Neural progenitor cell (in vitro differentiated cells): ENCODE results near the gene TSHZ3. TPM values are rescaled to one million over a fixed set of nuclear protein-coding genes. Genes with fewer than 3 reads are reported as not detected.

Experiments used
- DNase-seq: peaks from one replicate; pipeline ENCODE4 v3.0.0-alpha.2; 2016; ENCODE audit warnings: low spot score
- H2AFZ ChIP-seq: fragments of 200-600 bp; sonication (generic); replicated peaks from 2 replicates; pipeline ENCODE4 v1.6.1; 2016; ENCODE audit warnings: antibody characterized with exemption
- H3F3A ChIP-seq: fragments of 200-600 bp; sonication (generic); 2 replicates; pipeline ENCODE4 v1.6.1; 2016; ENCODE audit warnings: antibody characterized with exemption, low read depth
- H3K27ac ChIP-seq: fragments of 200-600 bp; sonication (generic); 2 replicates; pipeline ENCODE4 v1.5.1; 2016; ENCODE audit warnings: mild to moderate bottlenecking
- H3K27me3 ChIP-seq: fragments of 200-600 bp; sonication (generic); 2 replicates; pipeline ENCODE4 v1.6.1; 2016; ENCODE audit warnings: mild to moderate bottlenecking, moderate library complexity
- H3K36me3 ChIP-seq: fragments of 200-600 bp; sonication (generic); 2 replicates; pipeline ENCODE4 v1.5.1; 2016
- H3K4me1 ChIP-seq: fragments of 200-600 bp; sonication (generic); 2 replicates; pipeline ENCODE4 v1.6.1; 2016; ENCODE audit warnings: mixed run types
- H3K4me2 ChIP-seq: fragments of 200-600 bp; sonication (generic); 2 replicates; pipeline ENCODE4 v1.6.1; 2016
- H3K4me3 ChIP-seq: fragments of 200-600 bp; sonication (generic); 2 replicates; pipeline ENCODE4 v1.5.1; 2016
- H3K79me2 ChIP-seq: fragments of 200-600 bp; sonication (generic); 2 replicates; pipeline ENCODE4 v1.6.1; 2016; ENCODE audit warnings: low read depth
- H3K9ac ChIP-seq: fragments of 200-600 bp; sonication (generic); 2 replicates; pipeline ENCODE4 v1.6.1; 2016
- H3K9me3 ChIP-seq: fragments of 200-600 bp; sonication (generic); 2 replicates; pipeline ENCODE4 v1.5.1; 2016; ENCODE audit warnings: low read depth
- H4K20me1 ChIP-seq: fragments of 200-600 bp; sonication (generic); 2 replicates; pipeline ENCODE4 v1.6.1; 2016; ENCODE audit warnings: low read depth
- H3K27ac Mint-ChIP-seq: 3 replicates; pipeline ENCODE4 v1.8.0; 2021; ENCODE audit warnings: mixed read lengths
- H3K27me3 Mint-ChIP-seq: 2 replicates; pipeline ENCODE4 v1.8.0; 2022; ENCODE audit warnings: low read depth, mild to moderate bottlenecking, inconsistent platforms, moderate library complexity, mixed read lengths; ENCODE audit not compliant: insufficient read depth
- H3K36me3 Mint-ChIP-seq: 3 replicates; pipeline ENCODE4 v1.8.0; 2021; ENCODE audit warnings: mixed read lengths
- H3K4me1 Mint-ChIP-seq: 3 replicates; pipeline ENCODE4 v1.8.0; 2021; ENCODE audit warnings: mixed read lengths
- H3K4me3 Mint-ChIP-seq: 3 replicates; pipeline ENCODE4 v1.8.0; 2021; ENCODE audit warnings: mild to moderate bottlenecking, moderate library complexity, mixed read lengths
- H3K9me3 Mint-ChIP-seq: 3 replicates; pipeline ENCODE4 v1.8.0; 2020; ENCODE audit warnings: mixed read lengths
- EZH2 ChIP-seq: fragments of 200-600 bp; sonication (generic); IDR thresholded peaks from 2 replicates; pipeline ENCODE4 v1.6.1; 2017; ENCODE audit warnings: antibody characterized with exemption, mild to moderate bottlenecking, moderate library complexity
- EZH2phosphoT487 ChIP-seq: fragments of 200-600 bp; sonication (generic); IDR thresholded peaks from 2 replicates; pipeline ENCODE4 v1.6.1; 2017; ENCODE audit warnings: antibody characterized with exemption
- total RNA-seq: library from RNA; depleted of rRNA; stranded (reverse); fragments of >200 nt; gene quantifications from 2 replicates; pipeline ENCODE4 v1.2.3, GENCODE V29; 2015; ENCODE audit warnings: low replicate concordance
- TF ChIP-seq, protein P1 (sequence below): fragments of 200-600 bp; sonication (generic); IDR thresholded peaks from 2 replicates; pipeline ENCODE4 v1.5.1; 2017; ENCODE audit warnings: antibody characterized with exemption, mild to moderate bottlenecking

Gene TSHZ3
- total RNA-seq, 1 donor from 2014 or later, result 0.60 TPM

DNA sequence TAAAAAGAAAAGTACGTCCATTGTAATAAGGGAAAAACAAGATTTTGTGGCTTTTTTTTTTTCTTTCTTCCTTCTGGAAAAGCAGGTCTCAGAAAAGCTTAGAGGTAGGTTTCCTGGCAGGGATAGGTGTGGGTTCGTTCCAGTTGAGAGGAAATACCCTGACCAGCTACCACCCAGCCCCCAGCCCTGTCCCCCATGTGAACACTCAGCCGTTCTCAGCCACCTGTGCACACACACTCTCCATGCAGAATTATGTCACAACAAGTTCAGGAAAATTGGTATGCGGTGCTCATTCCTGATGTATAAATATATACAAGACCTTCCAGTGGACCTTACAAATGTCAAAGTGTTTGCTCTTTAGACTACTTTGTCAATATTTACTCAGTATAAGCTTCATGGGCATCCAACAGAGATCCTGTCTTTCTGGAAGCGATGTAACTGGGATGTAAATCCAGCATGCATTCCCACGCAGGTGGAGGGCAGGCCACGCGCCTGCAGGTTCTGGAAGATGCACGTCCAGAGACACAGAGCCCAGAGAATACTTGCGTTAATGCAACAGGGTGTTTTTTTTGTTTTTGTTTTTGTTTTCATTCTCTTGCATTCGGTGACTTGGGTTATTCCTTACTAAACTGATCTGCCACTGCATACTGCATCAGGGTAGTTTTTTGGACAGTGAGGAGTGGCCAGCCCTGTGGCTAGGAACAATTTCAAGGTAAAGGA, 68.8 kb downstream of the TSHZ3 start:
- H3K4me3 ChIP-seq, result no peak overlapping the region
- H3K4me2 ChIP-seq, result no peak overlapping the region
- no peaks in the 10 kb centered on the region for H3K79me2 ChIP-seq
- peaks cover 3% of the 10 kb centered on the region for H3K9me3 Mint-ChIP-seq
- no peak overlapping the region for H2AFZ ChIP-seq
- DNase-seq, result no peak
- no peaks in the 10 kb centered on the region for H3K9me3 ChIP-seq
- H3K4me1 Mint-ChIP-seq, result peaks cover 5% of the 10 kb centered on the region
- no peak overlapping the region for H3K9ac ChIP-seq
- H3K27ac Mint-ChIP-seq, result no peak overlapping the region
- TF ChIP-seq, protein P1, sequence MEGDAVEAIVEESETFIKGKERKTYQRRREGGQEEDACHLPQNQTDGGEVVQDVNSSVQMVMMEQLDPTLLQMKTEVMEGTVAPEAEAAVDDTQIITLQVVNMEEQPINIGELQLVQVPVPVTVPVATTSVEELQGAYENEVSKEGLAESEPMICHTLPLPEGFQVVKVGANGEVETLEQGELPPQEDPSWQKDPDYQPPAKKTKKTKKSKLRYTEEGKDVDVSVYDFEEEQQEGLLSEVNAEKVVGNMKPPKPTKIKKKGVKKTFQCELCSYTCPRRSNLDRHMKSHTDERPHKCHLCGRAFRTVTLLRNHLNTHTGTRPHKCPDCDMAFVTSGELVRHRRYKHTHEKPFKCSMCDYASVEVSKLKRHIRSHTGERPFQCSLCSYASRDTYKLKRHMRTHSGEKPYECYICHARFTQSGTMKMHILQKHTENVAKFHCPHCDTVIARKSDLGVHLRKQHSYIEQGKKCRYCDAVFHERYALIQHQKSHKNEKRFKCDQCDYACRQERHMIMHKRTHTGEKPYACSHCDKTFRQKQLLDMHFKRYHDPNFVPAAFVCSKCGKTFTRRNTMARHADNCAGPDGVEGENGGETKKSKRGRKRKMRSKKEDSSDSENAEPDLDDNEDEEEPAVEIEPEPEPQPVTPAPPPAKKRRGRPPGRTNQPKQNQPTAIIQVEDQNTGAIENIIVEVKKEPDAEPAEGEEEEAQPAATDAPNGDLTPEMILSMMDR, result no peak
- TF ChIP-seq EZH2, result no peak
- no peaks in the 10 kb centered on the region for H4K20me1 ChIP-seq
- H3K27me3 Mint-ChIP-seq, result peaks cover 3% of the 10 kb centered on the region
- no peaks in the 10 kb centered on the region for H3K27me3 ChIP-seq
- H3K27ac ChIP-seq, result no peak overlapping the region
- no peak overlapping the region for H3K4me3 Mint-ChIP-seq
- no peaks in the 10 kb centered on the region for H3F3A ChIP-seq
- H3K36me3 Mint-ChIP-seq, result peaks cover 7% of the 10 kb centered on the region
- H3K36me3 ChIP-seq, result no peaks in the 10 kb centered on the region
- H3K4me1 ChIP-seq, result no peaks in the 10 kb centered on the region

DNA sequence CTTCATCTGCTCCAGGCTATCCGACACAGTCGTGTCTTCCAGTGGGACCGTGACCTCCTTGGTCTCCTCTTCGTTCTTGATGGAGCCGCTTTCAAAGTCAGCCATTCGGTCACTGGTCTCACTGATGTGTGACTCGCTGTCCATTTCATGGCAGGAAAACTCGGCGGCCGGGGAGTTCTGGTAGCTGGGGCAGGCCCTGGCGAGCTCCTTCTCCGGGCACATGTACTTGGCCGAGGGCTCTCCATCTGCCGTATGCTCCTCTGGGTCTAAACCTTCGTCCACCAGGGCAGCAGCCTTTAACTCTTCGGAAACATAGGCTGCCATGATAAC, 69.8 kb downstream of the TSHZ3 start:
- no peak for DNase-seq
- no peak overlapping the region for H3K4me3 Mint-ChIP-seq
- TF ChIP-seq EZH2 (no peak), EZH2phosphoT487 (no peak)
- TF ChIP-seq, protein P1, result no peak
- H3K9me3 Mint-ChIP-seq, result peaks cover 3% of the 10 kb centered on the region
- Histone ChIP-seq H3K9ac (no peak overlapping the region), H3F3A (no peaks in the 10 kb centered on the region), H3K4me2 (no peak overlapping the region), H3K36me3 (no peaks in the 10 kb centered on the region), H3K4me3 (no peak overlapping the region), H4K20me1 (no peaks in the 10 kb centered on the region), H3K79me2 (no peaks in the 10 kb centered on the region), H3K27me3 (no peaks in the 10 kb centered on the region), H3K27ac (no peak overlapping the region), H2AFZ (no peak overlapping the region), H3K9me3 (no peaks in the 10 kb centered on the region), H3K4me1 (no peaks in the 10 kb centered on the region)
- peaks cover 5% of the 10 kb centered on the region for H3K27me3 Mint-ChIP-seq
- no peak overlapping the region for H3K27ac Mint-ChIP-seq
- peaks cover 7% of the 10 kb centered on the region for H3K36me3 Mint-ChIP-seq
- peaks cover 15% of the 10 kb centered on the region for H3K4me1 Mint-ChIP-seq

DNA sequence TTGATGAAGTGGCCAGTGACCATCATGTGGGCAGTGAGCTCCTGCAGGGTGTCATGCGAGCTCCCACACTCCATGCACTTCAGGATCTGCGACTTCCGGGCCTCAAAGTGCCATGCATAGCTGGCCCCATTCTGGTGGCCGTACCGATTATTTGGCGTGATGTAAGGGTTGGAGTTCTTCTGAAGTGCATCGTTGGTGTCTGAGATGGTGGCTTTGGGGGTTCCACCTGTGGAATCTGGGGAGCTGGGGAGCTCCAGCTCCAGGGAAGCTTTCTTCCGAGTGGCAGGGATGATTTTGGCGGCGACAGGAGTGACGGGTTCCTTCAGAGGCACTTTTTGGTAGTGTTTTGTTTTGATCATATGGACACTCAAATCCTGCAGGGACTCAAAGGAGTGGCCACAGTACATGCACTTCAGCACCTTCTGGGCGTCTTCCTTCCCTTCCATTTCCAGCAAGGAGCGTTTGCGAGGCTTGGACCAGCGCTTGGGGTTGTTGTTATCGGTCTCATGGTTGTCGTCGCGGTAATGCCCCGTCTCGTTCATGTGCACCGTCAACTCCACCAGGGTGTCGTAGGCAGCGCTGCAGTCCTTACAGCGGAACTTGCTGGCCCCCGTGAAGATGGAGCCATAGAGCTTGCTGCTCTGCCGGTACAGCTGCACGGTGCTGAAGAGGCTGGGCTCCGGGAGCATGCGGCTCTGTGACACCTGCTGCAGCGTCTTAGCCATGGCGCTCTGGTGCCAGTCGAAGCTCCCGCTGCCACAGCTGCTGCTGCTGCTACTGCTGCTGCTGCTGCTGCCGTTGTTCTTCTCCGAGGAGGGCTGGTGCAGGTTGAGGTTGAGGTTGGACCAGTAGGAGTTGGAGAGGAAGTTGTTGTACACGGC, 70.4 kb downstream of the TSHZ3 start:
- H3K36me3 ChIP-seq, result no peaks in the 10 kb centered on the region
- H3K27ac ChIP-seq, result no peak overlapping the region
- no peaks in the 10 kb centered on the region for H3K4me1 ChIP-seq
- Mint-ChIP-seq H3K4me1 (peaks cover 19% of the 10 kb centered on the region), H3K36me3 (peaks cover 7% of the 10 kb centered on the region), H3K27me3 (peaks cover 5% of the 10 kb centered on the region), H3K27ac (no peak overlapping the region), H3K4me3 (no peak overlapping the region), H3K9me3 (peaks cover 3% of the 10 kb centered on the region)
- no peaks in the 10 kb centered on the region for H3K9me3 ChIP-seq
- no peak overlapping the region for H2AFZ ChIP-seq
- H3K4me3 ChIP-seq, result no peak overlapping the region
- TF ChIP-seq EZH2phosphoT487 (no peak), EZH2 (no peak)
- TF ChIP-seq, protein P1, result no peak
- no peak overlapping the region for H3K9ac ChIP-seq
- DNase-seq, result no peak
- H3K27me3 ChIP-seq, result no peaks in the 10 kb centered on the region
- no peaks in the 10 kb centered on the region for H4K20me1 ChIP-seq
- H3K4me2 ChIP-seq, result no peak overlapping the region
- H3F3A ChIP-seq, result no peaks in the 10 kb centered on the region
- no peaks in the 10 kb centered on the region for H3K79me2 ChIP-seq
